ENCODE measurements around the gene GPI. TPM values are rescaled to one million over a fixed set of nuclear protein-coding genes. Genes with fewer than 3 reads are reported as not detected.

Gene GPI
- total RNA-seq, 1 donor from 2014 or later: 136 TPM

DNA sequence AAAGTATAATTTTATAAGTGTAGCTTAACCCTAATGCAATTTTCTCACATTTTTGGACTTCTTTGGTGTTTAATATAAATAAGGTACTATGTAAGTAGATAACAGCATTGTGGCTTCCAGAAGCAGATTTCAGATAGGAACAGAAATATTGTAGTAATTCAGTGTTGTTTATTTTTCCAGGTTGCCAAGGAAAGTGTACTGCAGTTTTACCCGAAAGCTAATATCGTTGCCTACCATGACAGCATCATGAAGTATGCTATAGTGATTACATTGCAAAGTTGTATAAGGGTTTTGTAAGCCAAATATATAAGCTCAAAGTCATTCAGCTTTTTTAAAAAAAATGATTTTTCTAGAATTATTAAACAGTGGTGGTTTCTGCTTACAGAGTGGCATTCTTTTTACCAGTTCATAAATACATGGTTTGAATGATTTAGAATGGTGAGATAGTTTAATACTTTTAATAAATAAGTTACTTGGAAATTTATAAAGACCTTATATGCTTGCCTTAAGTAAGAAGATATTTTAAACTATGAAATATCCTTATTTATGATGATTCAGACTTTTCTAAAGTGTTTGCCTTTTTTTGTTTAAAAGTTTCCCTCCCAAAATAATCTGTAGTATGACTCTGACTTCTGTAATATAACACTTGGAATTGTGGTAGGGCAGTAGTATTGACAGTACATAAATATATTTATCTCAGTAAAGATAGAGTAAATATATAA lies 66.8 kb downstream of the GPI start:
- no peaks in the 10 kb centered on the region for H3K9me3 ChIP-seq
- H3K4me1 ChIP-seq: peaks cover 41% of the 10 kb centered on the region
- TF ChIP-seq, protein P1, sequence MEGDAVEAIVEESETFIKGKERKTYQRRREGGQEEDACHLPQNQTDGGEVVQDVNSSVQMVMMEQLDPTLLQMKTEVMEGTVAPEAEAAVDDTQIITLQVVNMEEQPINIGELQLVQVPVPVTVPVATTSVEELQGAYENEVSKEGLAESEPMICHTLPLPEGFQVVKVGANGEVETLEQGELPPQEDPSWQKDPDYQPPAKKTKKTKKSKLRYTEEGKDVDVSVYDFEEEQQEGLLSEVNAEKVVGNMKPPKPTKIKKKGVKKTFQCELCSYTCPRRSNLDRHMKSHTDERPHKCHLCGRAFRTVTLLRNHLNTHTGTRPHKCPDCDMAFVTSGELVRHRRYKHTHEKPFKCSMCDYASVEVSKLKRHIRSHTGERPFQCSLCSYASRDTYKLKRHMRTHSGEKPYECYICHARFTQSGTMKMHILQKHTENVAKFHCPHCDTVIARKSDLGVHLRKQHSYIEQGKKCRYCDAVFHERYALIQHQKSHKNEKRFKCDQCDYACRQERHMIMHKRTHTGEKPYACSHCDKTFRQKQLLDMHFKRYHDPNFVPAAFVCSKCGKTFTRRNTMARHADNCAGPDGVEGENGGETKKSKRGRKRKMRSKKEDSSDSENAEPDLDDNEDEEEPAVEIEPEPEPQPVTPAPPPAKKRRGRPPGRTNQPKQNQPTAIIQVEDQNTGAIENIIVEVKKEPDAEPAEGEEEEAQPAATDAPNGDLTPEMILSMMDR (IDR thresholded peaks at IDR 0.05): no peak
- H3K27ac ChIP-seq: peak overlapping the region; percentile 14
- peaks cover 45% of the 10 kb centered on the region for H3K36me3 ChIP-seq
- intact Hi-C loops (cut with DNase I): no loop called here
- no peaks in the 10 kb centered on the region for H3K27me3 ChIP-seq (ENCODE audit: low read depth)
- H3K4me3 ChIP-seq: no peak overlapping the region
- DNase-seq (no peak), ATAC-seq (no peak)

GRCh38 chr19:34432797-34433196 lies 67.8 kb downstream of the GPI start:
- TF ChIP-seq, protein P1 (IDR thresholded peaks at IDR 0.05): no peak
- Histone ChIP-seq H3K27me3 (ENCODE audit: low read depth) (no peaks in the 10 kb centered on the region), H3K36me3 (peaks cover 55% of the 10 kb centered on the region), H3K9me3 (no peaks in the 10 kb centered on the region), H3K4me3 (no peak overlapping the region), H3K27ac (peak overlapping the region; percentile 14), H3K4me1 (peaks cover 34% of the 10 kb centered on the region)
- no peak for ATAC-seq
- no peak for DNase-seq
- intact Hi-C loops (cut with DNase I): no loop called here

DNA sequence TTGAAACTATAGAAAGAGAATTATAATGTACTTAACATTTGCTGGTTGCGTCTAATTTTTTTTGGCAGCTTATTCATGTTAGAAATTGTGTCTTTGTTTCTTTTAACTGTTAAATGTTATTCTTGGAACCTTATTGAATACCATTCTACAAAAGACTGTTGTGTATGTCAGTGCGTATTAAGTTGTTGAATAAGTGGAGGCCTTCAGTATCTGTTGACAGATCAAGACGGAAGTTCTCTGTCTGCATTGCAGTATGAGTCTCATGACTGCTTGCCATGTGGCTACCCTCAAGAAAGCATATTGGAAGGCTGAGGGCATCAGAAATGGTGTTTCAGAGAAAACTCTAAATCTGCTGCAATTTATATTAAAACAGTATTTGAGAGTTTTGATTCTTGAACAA lies 71.7 kb downstream of the GPI start:
- intact Hi-C loops (cut with DNase I): no loop called here
- Histone ChIP-seq H3K9me3 (no peaks in the 10 kb centered on the region), H3K36me3 (peaks cover 94% of the 10 kb centered on the region), H3K27ac (no peak overlapping the region), H3K4me1 (peaks cover 5% of the 10 kb centered on the region), H3K4me3 (no peak overlapping the region), H3K27me3 (ENCODE audit: low read depth) (no peaks in the 10 kb centered on the region)
- ATAC-seq: no peak
- no peak for DNase-seq
- TF ChIP-seq, protein P1 (IDR thresholded peaks at IDR 0.05): no peak

DNA sequence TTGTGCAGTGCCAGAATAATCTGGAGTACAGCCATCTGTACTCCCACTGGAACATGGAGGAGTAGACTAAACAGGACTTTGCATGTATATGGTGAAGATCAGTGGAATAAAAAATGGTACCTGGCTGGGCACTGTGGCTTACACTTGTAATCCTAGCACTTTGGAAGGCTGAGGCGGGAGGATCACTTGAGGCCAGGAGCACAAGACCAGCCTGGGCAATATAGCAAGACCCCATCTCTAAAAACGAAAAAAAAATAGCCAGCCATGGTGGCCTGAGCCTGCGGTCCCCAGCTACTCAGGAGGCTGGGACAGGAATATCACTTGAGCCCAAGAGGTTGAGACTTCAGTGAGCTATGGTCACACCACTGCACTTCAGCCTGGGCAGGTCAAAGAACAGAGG lies 83.2 kb downstream of the GPI start:
- intact Hi-C loops (cut with DNase I): no loop called here
- Histone ChIP-seq H3K36me3 (peaks cover 100% of the 10 kb centered on the region), H3K27ac (no peak overlapping the region), H3K4me3 (no peak overlapping the region), H3K27me3 (ENCODE audit: low read depth) (no peaks in the 10 kb centered on the region), H3K4me1 (no peaks in the 10 kb centered on the region), H3K9me3 (no peaks in the 10 kb centered on the region)
- ATAC-seq: no peak
- TF ChIP-seq, protein P1 (IDR thresholded peaks at IDR 0.05): no peak
- DNase-seq: no peak

Other genes with a start within 250 kb of the GPI start
- gene LSM14A, start 192.7 kb upstream of the GPI start, total RNA-seq: 109 TPM
- 31.2 TPM for gene GARRE1, start 110.6 kb upstream of the GPI start, total RNA-seq
- gene PDCD2L, start 39.2 kb downstream of the GPI start, total RNA-seq: 8.7 TPM
- 72.0 TPM for gene UBA2, start 63.2 kb downstream of the GPI start, total RNA-seq
- gene WTIP, start 116.6 kb downstream of the GPI start, total RNA-seq: 23.5 TPM